Measurements from ENCODE around the gene CYB561D1. TPM values are rescaled to one million over a fixed set of nuclear protein-coding genes. Genes with fewer than 3 reads are reported as not detected.
A peak's percentile ranks its signal among the peaks of the same experiment; 100 is the strongest.

Gene CYB561D1
- total and polyA plus RNA-seq, 9 of the 15 experiments (the other 6 are each of a cell fraction or from before 2014, with no cell fraction given), result 0.71 to 7.2 (median 3.5) TPM

DNA sequence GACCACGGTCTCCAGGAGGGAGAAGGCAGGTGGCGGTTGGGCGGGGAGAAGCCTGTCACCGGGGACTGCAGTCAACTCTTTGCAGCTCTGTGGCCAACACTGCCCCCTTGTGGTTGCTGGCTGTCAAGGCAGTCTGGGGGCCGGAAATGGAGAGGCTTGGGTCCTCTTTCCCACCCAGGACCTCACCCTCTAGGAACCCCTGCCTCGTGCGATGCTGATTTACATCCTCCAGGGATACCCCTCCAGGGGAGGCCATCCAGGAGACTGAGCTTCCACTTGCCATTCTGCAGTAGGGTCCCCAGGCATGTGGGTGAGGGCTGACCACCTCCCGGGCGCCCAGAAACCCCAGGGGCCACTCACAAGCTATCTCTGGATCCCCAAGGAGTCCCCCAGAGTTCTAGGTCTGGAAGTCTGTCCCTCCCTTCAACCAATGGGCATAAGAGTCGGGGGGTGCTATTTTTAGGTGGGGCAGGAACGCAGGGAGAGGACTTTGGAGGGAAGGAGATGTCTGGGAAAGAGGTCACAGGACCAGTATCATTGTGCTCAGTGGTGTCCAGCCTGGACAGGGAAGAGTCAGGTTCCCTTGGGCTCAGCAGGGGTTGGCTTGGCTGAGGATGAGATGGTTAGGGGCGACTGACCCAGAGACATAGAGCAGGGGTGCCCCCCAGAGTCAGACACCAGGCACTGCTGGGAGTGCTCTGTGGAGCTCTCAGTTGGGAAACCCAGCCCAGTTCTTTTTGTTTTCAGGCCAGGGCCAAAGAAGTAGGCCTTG is 38.7 kb downstream of the CYB561D1 start:
- in situ Hi-C loops (cut with MboI) (loop anchor here (5.0 kb wide), 2 partner anchors 35 to 270 kb away; no protein-coding TSS in a partner anchor), intact Hi-C loops (cut with micrococcal nuclease) (loop anchor here (1.0 to 10.0 kb wide), 9 partner anchors 32 to 418 kb away; partner anchors contain the start of genes CYB561D1 and ELAPOR1)
- Histone ChIP-seq H3K9me1 (ENCODE audit: control insufficient read depth, insufficient read depth, low read length) (no peaks in the 10 kb centered on the region), H3K4me3 (no peak overlapping the region), H3K4me1 (replicated peaks in 1 of 2; ENCODE audit: control insufficient read depth in 2 of 2, insufficient read depth in 2 of 2, low read length in 2 of 2) (peaks cover 9 to 14% of the 10 kb centered on the region in 2 experiments; a peak in 4 of 5 replicates), H3K27ac (ENCODE audit: extremely low read depth, low read depth, low read length) (peak overlapping the region; percentile 63; the same call in 2 of the 3 replicates), H3K4me2 (ENCODE audit: insufficient read depth, low read length) (peak overlapping the region; percentile 67), H3K9me3 (replicated peaks; ENCODE audit: control insufficient read depth, insufficient read depth, low read depth, low read length) (no peaks in the 10 kb centered on the region), H3K27me3 (ENCODE audit: control insufficient read depth in 2 of 2, insufficient read depth in 2 of 2, low read length in 2 of 2) (peaks cover 5 to 14% of the 10 kb centered on the region in 2 experiments), H4K20me1 (replicated peaks; ENCODE audit: control insufficient read depth, insufficient read depth, low read length) (no peaks in the 10 kb centered on the region), H2AFZ (ENCODE audit: low read depth, low read length) (peak overlapping the region; percentile 97), H3K9ac (ENCODE audit: insufficient read depth in 1 of 2, low read depth in 2 of 2, low read length in 2 of 2) (peak overlapping the region; percentile 12 to 21; a peak in 2 of 4 replicates), H3K79me2 (ENCODE audit: control insufficient read depth, insufficient read depth, low read length) (no peaks in the 10 kb centered on the region), H3K36me3 (ENCODE audit: control insufficient read depth, insufficient read depth, low read length) (no peaks in the 10 kb centered on the region)
- ChIA-PET POLR2A (interaction anchor here (0.6 to 4.9 kb wide), 20 partner anchors 10 to 1205 kb away, joined by 3 to 21 read pairs (median 4); partner anchors contain the start of genes ATXN7L2, CYB561D1, GNAI3 and PSMA5), CTCF (ENCODE audit: low intra/inter-chr PET ratio) (interaction anchor here (0.5 to 5.3 kb wide), 10 partner anchors 14 to 1750 kb away, joined by 3 to 131 read pairs (median 5); partner anchors contain the start of gene CYB561D1)
- FAIRE-seq, result peak; percentile 90
- 12% methylated on average over 12 of the region's 12 CpGs for WGBS (ENCODE audit: insufficient coverage, low coverage, missing lambda C conversion rate)
- no TSS peak for BruUV-seq (replicated peaks)
- DNase-seq (ENCODE audit: extremely low read depth in 1 of 4, low spot score in 3 of 4), result peak; percentile 88 to 91 (median 90)
- ATAC-seq, result peak; percentile 92
- TF ChIP-seq ZNF408 (CRISPR knock-in tag; IDR thresholded peaks at IDR 0.05; ENCODE audit: low read depth) (no peak), SOX6 (IDR thresholded peaks at IDR 0.05) (peak; percentile 24; the same call in 1 of the 2 replicates), TAL1 (IDR thresholded peaks at IDR 0.05) (no peak), NFXL1 (CRISPR knock-in tag; IDR thresholded peaks at IDR 0.05) (no peak), ELF1 (tag; IDR thresholded peaks at IDR 0.05) (peak; percentile 87), BCL6 (CRISPR knock-in tag; IDR thresholded peaks at IDR 0.05) (no peak), ZNF79 (CRISPR knock-in tag; IDR thresholded peaks at IDR 0.05; ENCODE audit: low read depth) (no peak), SAP30 (IDR thresholded peaks at IDR 0.05; ENCODE audit: borderline replicate concordance, insufficient read depth, low read depth, low read length, poor library complexity, severe bottlenecking) (no peak), DMBX1 (CRISPR knock-in tag; IDR thresholded peaks at IDR 0.05; ENCODE audit: borderline replicate concordance) (no peak)
- TF ChIP-seq, protein P1, sequence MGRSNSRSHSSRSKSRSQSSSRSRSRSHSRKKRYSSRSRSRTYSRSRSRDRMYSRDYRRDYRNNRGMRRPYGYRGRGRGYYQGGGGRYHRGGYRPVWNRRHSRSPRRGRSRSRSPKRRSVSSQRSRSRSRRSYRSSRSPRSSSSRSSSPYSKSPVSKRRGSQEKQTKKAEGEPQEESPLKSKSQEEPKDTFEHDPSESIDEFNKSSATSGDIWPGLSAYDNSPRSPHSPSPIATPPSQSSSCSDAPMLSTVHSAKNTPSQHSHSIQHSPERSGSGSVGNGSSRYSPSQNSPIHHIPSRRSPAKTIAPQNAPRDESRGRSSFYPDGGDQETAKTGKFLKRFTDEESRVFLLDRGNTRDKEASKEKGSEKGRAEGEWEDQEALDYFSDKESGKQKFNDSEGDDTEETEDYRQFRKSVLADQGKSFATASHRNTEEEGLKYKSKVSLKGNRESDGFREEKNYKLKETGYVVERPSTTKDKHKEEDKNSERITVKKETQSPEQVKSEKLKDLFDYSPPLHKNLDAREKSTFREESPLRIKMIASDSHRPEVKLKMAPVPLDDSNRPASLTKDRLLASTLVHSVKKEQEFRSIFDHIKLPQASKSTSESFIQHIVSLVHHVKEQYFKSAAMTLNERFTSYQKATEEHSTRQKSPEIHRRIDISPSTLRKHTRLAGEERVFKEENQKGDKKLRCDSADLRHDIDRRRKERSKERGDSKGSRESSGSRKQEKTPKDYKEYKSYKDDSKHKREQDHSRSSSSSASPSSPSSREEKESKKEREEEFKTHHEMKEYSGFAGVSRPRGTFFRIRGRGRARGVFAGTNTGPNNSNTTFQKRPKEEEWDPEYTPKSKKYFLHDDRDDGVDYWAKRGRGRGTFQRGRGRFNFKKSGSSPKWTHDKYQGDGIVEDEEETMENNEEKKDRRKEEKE (IDR thresholded peaks at IDR 0.05; ENCODE audit: borderline replicate concordance in 1 of 2, control insufficient read depth in 1 of 2, low read depth in 2 of 2, low read length in 1 of 2), result no peak
- TF ChIP-seq, protein P2, sequence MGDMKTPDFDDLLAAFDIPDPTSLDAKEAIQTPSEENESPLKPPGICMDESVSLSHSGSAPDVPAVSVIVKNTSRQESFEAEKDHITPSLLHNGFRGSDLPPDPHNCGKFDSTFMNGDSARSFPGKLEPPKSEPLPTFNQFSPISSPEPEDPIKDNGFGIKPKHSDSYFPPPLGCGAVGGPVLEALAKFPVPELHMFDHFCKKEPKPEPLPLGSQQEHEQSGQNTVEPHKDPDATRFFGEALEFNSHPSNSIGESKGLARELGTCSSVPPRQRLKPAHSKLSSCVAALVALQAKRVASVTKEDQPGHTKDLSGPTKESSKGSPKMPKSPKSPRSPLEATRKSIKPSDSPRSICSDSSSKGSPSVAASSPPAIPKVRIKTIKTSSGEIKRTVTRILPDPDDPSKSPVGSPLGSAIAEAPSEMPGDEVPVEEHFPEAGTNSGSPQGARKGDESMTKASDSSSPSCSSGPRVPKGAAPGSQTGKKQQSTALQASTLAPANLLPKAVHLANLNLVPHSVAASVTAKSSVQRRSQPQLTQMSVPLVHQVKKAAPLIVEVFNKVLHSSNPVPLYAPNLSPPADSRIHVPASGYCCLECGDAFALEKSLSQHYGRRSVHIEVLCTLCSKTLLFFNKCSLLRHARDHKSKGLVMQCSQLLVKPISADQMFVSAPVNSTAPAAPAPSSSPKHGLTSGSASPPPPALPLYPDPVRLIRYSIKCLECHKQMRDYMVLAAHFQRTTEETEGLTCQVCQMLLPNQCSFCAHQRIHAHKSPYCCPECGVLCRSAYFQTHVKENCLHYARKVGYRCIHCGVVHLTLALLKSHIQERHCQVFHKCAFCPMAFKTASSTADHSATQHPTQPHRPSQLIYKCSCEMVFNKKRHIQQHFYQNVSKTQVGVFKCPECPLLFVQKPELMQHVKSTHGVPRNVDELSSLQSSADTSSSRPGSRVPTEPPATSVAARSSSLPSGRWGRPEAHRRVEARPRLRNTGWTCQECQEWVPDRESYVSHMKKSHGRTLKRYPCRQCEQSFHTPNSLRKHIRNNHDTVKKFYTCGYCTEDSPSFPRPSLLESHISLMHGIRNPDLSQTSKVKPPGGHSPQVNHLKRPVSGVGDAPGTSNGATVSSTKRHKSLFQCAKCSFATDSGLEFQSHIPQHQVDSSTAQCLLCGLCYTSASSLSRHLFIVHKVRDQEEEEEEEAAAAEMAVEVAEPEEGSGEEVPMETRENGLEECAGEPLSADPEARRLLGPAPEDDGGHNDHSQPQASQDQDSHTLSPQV (IDR thresholded peaks at IDR 0.05), result no peak

All from K562 (cell line).